HepG2 (cell line): ENCODE results near the gene TEDC1. TPM values are rescaled to one million over a fixed set of nuclear protein-coding genes. Genes with fewer than 3 reads are reported as not detected.

Experiments
- CBX2 ChIP-seq, 2 experiments: fragments of 200-600 bp in 1 of 2; sonication (generic); formaldehyde crosslinking in 1 of 2; IDR thresholded peaks; 2 replicates each; pipeline versions ENCODE4 v1.7.0 to v1.8.1; 2018 to 2022; ENCODE audit warnings: low read depth in 2 of 2, low read length in 1 of 2, mild to moderate bottlenecking in 1 of 2, missing genetic modification reagents in 1 of 2
- CENPX ChIP-seq: sonication (generic); formaldehyde crosslinking; IDR thresholded peaks from 2 replicates; pipeline ENCODE4 v1.9.0; 2021; ENCODE audit warnings: mild to moderate bottlenecking, missing genetic modification reagents, moderate library complexity
- FOXM1 ChIP-seq: sonication (generic); formaldehyde crosslinking; IDR thresholded peaks from 2 replicates; pipeline ENCODE4 v1.5.0; 2020; ENCODE audit warnings: missing genetic modification reagents
- HES4 ChIP-seq: sonication (generic); formaldehyde crosslinking; IDR thresholded peaks from 2 replicates; pipeline ENCODE4 v1.9.0; 2021; ENCODE audit warnings: mild to moderate bottlenecking, missing genetic modification reagents, borderline replicate concordance
- ISL2 ChIP-seq: sonication (generic); formaldehyde crosslinking; IDR thresholded peaks from 2 replicates; pipeline ENCODE4 v1.5.0; 2020; ENCODE audit warnings: missing genetic modification reagents
- MAZ ChIP-seq, 2 experiments: sonication (generic) in 1 of 2; formaldehyde crosslinking in 1 of 2; IDR thresholded peaks; 2 replicates each; pipeline versions ENCODE4 v1.5.0 to v1.6.1; 2012 to 2020; ENCODE audit warnings: low read depth in 2 of 2, mild to moderate bottlenecking in 2 of 2, borderline replicate concordance in 1 of 2, improper control_type of control experiment in 1 of 2, low read length in 1 of 2, missing genetic modification reagents in 1 of 2, moderate library complexity in 1 of 2
- POLR2AphosphoS5 ChIP-seq: IDR thresholded peaks from 2 replicates; pipeline ENCODE4 v1.6.1; 2012; ENCODE audit warnings: low read depth, low read length
- PRMT3 ChIP-seq: sonication (generic); formaldehyde crosslinking; IDR thresholded peaks from 2 replicates; pipeline ENCODE4 v1.8.1; 2022; ENCODE audit warnings: low read depth, mild to moderate bottlenecking, moderate library complexity, missing genetic modification reagents, borderline replicate concordance
- SRSF1 ChIP-seq: fragments of 200-400 bp; formaldehyde crosslinking; optimal IDR thresholded peaks from 2 replicates; pipeline ENCODE3; 2017; ENCODE audit warnings: mild to moderate bottlenecking, low read depth, low read length, moderate library complexity
- TAF1 ChIP-seq: sonication (generic); formaldehyde crosslinking; IDR thresholded peaks from 2 replicates; pipeline ENCODE4 v1.4.0; 2020; ENCODE audit warnings: missing genetic modification reagents
- ZBTB7B ChIP-seq: sonication (generic); formaldehyde crosslinking; IDR thresholded peaks from 2 replicates; pipeline ENCODE4 v1.4.0; 2020; ENCODE audit warnings: missing genetic modification reagents
- ZNF12 ChIP-seq: sonication (generic); formaldehyde crosslinking; IDR thresholded peaks from 2 replicates; pipeline ENCODE4 v1.5.0; 2020; ENCODE audit warnings: missing genetic modification reagents
- ZNF329 ChIP-seq: sonication (generic); formaldehyde crosslinking; IDR thresholded peaks from 2 replicates; pipeline ENCODE4 v1.9.0; 2021; ENCODE audit warnings: low read depth, mild to moderate bottlenecking, missing genetic modification reagents
- ZNF577 ChIP-seq: sonication (generic); formaldehyde crosslinking; IDR thresholded peaks from 2 replicates; pipeline ENCODE4 v1.4.0; 2020; ENCODE audit warnings: mild to moderate bottlenecking, low read depth, missing genetic modification reagents, borderline replicate concordance
- ZNF816 ChIP-seq: sonication (generic); formaldehyde crosslinking; IDR thresholded peaks from 2 replicates; pipeline ENCODE4 v1.8.0; 2022; ENCODE audit warnings: missing genetic modification reagents, mild to moderate bottlenecking, borderline replicate concordance
- polyA plus RNA-seq, 8 experiments: library from polyadenylated mRNA; depleted of rRNA in 3 of 8; stranded (reverse) in 7 of 8; unstranded in 1 of 8; fragments of >200 nt; fragmentation: Illumina TruSeq in 4 of 8; extraction: Trizol in 4 of 8; gene quantifications; 2 replicates each; pipeline versions ENCODE4 v1.2.1 to v1.2.3, GENCODE V29; 2011 to 2016; ENCODE audit warnings: low read depth in 4 of 8, missing spikeins in 1 of 8, mixed read lengths in 1 of 8; ENCODE audit not compliant: insufficient read depth in 1 of 8
- total RNA-seq, 5 experiments: library from RNA; depleted of rRNA; stranded (reverse); fragments of >200 nt; fragmentation: Illumina TruSeq; extraction: Trizol; gene quantifications; 2 replicates each; pipeline ENCODE4 v1.2.3, GENCODE V29; 2016; ENCODE audit warnings: low read depth in 1 of 5
- TF ChIP-seq, protein P1 (sequence below): sonication (generic); formaldehyde crosslinking; IDR thresholded peaks from 2 replicates; pipeline ENCODE4 v1.5.1; 2020; ENCODE audit warnings: mild to moderate bottlenecking, missing genetic modification reagents, moderate library complexity
- TF ChIP-seq, protein P2 (sequence below): sonication (generic); formaldehyde crosslinking; IDR thresholded peaks from 2 replicates; pipeline ENCODE4 v1.4.0; 2020; ENCODE audit warnings: mild to moderate bottlenecking, missing genetic modification reagents, borderline replicate concordance
- TF ChIP-seq, protein P3 (sequence below): sonication (generic); formaldehyde crosslinking; IDR thresholded peaks from 2 replicates; pipeline ENCODE4 v1.4.0; 2020; ENCODE audit warnings: missing genetic modification reagents, low read depth, mild to moderate bottlenecking, borderline replicate concordance

The TEDC1 gene
- total and polyA plus RNA-seq, 2 of the 13 experiments (the other 11 are each of a cell fraction or from before 2014, with no cell fraction given), result 5.7 to 27.4 TPM

DNA sequence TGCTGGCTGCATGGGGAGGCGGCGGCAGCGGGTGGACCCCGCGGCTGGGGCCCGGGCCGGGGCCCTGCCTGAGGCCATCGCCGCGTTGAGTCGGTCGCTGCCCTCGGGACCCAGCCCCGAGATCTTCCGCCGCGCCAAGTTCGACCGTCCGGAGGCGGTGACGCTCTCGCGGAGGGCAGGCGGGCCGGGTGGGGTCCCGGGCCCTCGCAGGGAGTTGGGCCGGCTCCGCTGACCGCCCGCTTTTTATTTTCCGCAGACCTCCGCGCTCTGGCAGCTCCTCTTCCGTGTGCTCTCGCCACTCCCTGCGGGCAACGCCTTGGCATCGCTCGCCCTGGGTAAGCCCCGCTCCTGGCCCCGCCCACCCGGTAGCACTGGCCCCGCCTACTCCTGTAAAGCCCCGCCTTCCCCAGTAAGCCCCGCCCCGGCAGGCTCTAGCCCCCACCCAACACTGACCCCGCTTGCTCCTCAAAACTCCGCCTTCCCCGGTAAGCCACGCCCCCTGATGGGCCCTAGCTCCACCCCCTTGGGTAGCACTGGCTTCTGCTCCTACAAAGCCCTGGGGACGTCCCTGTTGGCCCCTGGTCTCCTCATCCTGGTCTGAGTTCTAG lies 424 bp downstream of the TEDC1 start (continued):
- TF ChIP-seq, protein P1, sequence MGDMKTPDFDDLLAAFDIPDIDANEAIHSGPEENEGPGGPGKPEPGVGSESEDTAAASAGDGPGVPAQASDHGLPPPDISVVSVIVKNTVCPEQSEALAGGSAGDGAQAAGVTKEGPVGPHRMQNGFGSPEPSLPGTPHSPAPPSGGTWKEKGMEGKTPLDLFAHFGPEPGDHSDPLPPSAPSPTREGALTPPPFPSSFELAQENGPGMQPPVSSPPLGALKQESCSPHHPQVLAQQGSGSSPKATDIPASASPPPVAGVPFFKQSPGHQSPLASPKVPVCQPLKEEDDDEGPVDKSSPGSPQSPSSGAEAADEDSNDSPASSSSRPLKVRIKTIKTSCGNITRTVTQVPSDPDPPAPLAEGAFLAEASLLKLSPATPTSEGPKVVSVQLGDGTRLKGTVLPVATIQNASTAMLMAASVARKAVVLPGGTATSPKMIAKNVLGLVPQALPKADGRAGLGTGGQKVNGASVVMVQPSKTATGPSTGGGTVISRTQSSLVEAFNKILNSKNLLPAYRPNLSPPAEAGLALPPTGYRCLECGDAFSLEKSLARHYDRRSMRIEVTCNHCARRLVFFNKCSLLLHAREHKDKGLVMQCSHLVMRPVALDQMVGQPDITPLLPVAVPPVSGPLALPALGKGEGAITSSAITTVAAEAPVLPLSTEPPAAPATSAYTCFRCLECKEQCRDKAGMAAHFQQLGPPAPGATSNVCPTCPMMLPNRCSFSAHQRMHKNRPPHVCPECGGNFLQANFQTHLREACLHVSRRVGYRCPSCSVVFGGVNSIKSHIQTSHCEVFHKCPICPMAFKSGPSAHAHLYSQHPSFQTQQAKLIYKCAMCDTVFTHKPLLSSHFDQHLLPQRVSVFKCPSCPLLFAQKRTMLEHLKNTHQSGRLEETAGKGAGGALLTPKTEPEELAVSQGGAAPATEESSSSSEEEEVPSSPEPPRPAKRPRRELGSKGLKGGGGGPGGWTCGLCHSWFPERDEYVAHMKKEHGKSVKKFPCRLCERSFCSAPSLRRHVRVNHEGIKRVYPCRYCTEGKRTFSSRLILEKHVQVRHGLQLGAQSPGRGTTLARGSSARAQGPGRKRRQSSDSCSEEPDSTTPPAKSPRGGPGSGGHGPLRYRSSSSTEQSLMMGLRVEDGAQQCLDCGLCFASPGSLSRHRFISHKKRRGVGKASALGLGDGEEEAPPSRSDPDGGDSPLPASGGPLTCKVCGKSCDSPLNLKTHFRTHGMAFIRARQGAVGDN (CRISPR knock-in tag), result peak; percentile 38; the same call in 1 of the 2 replicates
- TF ChIP-seq ZNF816 (CRISPR knock-in tag), result 0 out of 2 replicates have a peak, but pooled peaks have one; percentile 4
- no peak; the same call in 1 of the 2 replicates for TF ChIP-seq HES4 (CRISPR knock-in tag)
- peak; percentile 61 for TF ChIP-seq POLR2AphosphoS5
- TF ChIP-seq, protein P2, sequence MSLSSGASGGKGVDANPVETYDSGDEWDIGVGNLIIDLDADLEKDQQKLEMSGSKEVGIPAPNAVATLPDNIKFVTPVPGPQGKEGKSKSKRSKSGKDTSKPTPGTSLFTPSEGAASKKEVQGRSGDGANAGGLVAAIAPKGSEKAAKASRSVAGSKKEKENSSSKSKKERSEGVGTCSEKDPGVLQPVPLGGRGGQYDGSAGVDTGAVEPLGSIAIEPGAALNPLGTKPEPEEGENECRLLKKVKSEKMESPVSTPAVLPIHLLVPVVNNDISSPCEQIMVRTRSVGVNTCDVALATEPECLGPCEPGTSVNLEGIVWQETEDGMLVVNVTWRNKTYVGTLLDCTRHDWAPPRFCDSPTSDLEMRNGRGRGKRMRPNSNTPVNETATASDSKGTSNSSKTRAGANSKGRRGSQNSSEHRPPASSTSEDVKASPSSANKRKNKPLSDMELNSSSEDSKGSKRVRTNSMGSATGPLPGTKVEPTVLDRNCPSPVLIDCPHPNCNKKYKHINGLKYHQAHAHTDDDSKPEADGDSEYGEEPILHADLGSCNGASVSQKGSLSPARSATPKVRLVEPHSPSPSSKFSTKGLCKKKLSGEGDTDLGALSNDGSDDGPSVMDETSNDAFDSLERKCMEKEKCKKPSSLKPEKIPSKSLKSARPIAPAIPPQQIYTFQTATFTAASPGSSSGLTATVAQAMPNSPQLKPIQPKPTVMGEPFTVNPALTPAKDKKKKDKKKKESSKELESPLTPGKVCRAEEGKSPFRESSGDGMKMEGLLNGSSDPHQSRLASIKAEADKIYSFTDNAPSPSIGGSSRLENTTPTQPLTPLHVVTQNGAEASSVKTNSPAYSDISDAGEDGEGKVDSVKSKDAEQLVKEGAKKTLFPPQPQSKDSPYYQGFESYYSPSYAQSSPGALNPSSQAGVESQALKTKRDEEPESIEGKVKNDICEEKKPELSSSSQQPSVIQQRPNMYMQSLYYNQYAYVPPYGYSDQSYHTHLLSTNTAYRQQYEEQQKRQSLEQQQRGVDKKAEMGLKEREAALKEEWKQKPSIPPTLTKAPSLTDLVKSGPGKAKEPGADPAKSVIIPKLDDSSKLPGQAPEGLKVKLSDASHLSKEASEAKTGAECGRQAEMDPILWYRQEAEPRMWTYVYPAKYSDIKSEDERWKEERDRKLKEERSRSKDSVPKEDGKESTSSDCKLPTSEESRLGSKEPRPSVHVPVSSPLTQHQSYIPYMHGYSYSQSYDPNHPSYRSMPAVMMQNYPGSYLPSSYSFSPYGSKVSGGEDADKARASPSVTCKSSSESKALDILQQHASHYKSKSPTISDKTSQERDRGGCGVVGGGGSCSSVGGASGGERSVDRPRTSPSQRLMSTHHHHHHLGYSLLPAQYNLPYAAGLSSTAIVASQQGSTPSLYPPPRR, result no peak
- TF ChIP-seq, protein P3, sequence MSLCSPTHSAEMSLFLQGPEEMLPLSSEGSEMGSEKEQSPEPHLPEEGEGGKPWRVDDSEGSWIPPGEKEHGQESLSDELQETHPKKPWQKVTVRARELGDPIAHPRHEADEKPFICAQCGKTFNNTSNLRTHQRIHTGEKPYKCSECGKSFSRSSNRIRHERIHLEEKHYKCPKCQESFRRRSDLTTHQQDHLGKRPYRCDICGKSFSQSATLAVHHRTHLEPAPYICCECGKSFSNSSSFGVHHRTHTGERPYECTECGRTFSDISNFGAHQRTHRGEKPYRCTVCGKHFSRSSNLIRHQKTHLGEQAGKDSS (CRISPR knock-in tag), result no peak
- TF ChIP-seq MAZ (IDR thresholded peaks at IDR 0.05; ENCODE audit: borderline replicate concordance, low read depth, low read length), result no peak; the same call in 1 of the 2 replicates
- TF ChIP-seq MAZ (CRISPR knock-in tag; IDR thresholded peaks at IDR 0.05; ENCODE audit: low read depth), result no peak
- 0 out of 2 replicates have a peak, but pooled peaks have one; percentile 27 for TF ChIP-seq TAF1 (CRISPR knock-in tag)
- peak; percentile 37; the same call in 1 of the 2 replicates for TF ChIP-seq FOXM1 (CRISPR knock-in tag)
- TF ChIP-seq ZBTB7B, result no peak
- TF ChIP-seq CENPX (CRISPR knock-in tag), result no peak
- TF ChIP-seq ZNF329 (CRISPR knock-in tag), result no peak; the same call in 1 of the 2 replicates
- TF ChIP-seq CBX2 (IDR thresholded peaks at IDR 0.05; ENCODE audit: low read depth, low read length), result no peak
- no peak for TF ChIP-seq CBX2 (CRISPR knock-in tag; IDR thresholded peaks at IDR 0.05; ENCODE audit: low read depth)
- no peak for TF ChIP-seq ZNF577 (CRISPR knock-in tag)
- TF ChIP-seq PRMT3 (CRISPR knock-in tag), result peak; percentile 69
- no peak for TF ChIP-seq ZNF12 (CRISPR knock-in tag)
- peak; percentile 26 for TF ChIP-seq SRSF1
- TF ChIP-seq ISL2 (CRISPR knock-in tag), result no peak
